GM19193 (cell line): Measurements from ENCODE around the gene MUC6.

Source experiments
- POLR2A ChIP-seq: IDR thresholded peaks from 4 replicates; pipeline ENCODE4 v1.6.1; 2011; ENCODE audit not compliant: insufficient read depth, insufficient read length; ENCODE audit errors: extremely low read depth

MUC6 gene

DNA sequence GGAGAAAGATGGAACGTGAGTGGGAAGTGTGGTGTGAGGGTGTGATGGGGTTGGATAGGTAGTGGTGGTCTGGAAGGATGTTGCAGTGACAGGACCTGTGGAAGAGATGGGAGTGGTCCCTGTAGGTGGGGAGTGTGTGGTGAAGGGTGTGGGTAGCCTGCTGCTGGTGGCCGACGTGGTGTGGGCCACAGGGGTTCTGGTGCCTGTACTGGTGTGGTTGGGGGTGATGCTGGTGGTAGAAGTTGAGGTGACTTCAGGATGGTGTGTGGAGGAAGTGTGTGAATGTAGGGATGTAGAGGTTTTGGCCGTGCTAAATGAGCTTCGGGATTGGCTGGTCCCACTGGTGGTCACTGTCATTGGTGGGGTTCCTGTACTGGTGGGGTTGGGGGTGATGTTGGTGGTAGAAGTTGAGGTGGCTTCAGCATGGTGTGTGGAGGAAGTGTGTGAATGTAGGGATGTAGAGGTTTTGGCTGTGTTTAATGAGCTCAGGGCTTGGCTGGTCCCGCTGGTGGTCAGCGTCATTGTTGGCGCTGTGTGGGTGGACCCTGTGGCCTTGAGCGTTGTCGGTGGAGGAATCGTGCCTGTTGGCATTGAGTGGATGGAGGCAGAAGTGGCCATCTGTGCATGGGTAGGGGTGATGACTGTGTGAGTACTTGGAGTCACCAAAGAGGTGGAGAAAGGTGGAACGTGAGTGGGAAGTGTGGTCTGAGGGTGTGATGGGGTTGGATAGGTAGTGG is 19.1 kb downstream of the MUC6 start:
- no peak for TF ChIP-seq POLR2A

- no peak for TF ChIP-seq POLR2A
Observed at GRCh38 chr11:1015826-1016545, 20.5 kb downstream of the MUC6 start.

DNA sequence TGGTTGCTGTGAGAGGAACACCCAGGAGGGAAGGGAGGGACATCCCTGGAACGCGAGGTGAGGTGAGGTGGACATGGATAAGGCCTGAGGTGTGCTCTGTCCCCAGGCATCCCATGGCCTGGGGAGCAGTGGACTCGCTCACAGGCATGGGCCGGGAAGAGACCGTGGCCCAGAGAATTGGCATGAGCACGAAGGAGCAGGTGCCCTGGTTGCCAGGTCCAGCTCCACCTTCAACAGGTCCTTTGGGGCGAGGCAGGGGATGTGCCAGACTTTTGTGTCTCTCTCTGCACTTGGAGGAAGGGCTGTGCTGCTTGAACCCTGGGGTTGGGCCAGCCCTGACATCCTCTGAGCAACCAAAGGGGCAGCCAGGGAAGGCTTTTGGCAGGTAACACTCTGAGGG is 21.5 kb downstream of the MUC6 start:
- TF ChIP-seq POLR2A: no peak

DNA sequence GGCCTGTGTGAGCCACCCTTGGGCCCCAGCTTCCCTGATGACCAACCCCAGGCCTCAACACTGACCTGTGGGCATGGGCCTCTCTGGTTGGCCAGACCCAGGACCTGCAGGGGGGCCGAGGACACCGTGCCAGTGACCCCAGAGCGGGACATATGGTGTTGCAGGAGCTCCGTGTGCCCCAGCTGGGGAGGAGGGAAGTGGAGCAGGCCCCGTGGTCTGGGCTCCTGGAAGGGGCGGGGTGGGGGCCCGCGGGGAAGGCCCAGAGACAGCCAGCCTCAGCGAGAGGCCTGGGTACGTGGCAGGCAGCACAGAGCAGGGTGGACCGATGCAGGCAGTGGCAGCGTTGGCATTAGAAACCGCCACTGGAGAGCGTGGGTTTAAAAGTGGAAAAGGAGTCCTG is 22.2 kb downstream of the MUC6 start:
- TF ChIP-seq POLR2A: no peak

DNA sequence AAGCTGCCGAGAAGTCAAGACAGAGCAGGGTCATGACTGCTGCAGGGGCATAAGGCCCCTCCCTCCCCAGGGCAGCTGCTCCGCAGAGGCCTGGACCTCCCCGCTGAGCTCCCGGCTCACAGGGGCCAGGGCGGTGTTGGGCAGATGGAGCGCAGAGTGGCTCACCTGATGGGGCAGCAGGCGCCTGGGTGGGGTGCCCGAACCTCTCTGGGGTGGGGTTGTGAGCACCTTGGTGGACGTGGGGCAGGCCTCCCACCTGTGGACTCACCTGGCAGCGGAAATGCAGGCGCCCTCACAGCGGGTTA is 22.9 kb downstream of the MUC6 start:
- no peak for TF ChIP-seq POLR2A

DNA sequence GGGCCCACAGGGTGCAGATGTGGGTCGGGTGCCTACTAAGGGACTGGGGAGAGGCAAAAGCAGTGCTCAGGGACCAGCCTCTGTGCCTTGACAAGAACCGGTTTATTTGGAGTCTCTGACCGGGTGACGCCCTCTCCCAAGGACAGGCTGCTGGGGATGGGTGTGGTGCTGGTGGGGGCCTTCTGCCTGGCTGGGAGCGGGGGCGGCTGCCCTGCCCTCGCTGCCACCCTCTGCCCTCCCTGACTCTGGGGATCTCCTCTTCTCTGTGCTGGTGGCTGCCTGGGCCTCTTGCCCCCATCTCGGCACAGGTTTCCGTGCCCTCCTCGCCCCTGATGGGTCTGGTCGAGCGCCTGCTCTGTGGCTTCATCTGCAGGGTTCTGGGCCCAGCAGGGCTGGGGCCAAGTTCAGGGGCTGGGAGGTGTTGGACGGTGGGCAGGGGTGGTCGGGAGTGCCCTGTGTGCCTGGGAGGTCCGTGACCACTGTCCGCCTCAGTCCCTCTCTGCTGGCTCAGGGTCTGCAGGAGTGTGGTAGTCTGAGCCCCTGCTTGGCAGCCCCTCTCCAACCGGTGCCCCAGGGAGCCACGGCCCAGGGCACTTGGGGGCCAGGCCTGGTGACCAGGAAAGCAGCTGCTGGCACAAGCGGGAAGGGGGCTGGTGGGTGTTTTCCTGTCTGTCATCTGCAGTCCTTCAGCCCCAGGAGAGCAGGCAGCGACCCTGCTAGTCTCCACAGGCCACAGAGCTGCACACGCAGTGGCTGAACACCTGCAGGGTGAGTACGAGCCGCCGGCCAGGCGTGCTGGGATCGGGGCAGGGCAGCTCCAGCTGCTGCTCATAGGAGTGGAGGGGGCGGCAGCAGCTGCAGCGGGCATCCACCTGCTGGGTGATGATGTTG is 23.5 kb downstream of the MUC6 start:
- TF ChIP-seq POLR2A: no peak

GRCh38 chr11:1012291-1012690 is 24.2 kb downstream of the MUC6 start:
- TF ChIP-seq POLR2A: no peak

GRCh38 chr11:1011320-1011698 is 25.2 kb downstream of the MUC6 start:
- no peak for TF ChIP-seq POLR2A

DNA sequence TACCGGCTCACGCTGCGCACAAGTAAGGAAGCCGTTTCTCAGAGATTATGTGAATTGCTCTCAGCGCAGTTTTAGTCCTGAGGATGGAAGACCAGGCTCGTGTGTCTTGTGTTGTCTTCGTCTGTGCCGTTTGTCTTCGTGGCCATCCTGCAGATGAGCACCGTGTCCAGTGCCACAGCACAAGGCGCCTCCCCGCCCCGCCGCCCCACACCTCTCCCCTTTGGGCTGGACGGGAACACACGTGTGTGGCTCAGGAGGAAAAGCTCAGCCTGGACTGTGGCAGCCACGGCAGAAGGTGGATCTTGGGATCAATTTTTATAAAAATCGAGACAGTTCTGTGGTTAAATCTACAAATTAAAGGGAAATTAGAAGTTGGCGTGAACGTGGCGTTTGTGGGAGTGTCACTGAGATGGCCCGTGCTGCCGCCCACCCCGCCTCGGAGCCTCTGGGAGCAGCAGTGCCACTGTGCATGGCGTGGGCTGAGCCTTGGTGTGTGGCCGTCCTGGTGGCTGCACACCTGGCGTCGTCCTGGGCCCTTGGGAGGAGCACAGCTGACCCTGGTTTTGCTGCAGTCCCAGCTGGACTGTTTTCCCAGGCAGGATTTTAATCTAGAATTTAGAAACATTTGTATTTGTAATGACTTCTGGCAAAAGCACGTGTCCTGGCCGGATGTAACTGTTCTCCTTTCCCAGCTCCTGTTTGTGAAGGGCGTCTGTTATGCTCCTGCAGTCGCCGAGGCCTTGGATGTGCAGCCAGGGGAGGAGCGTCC is 25.8 kb downstream of the MUC6 start:
- no peak for TF ChIP-seq POLR2A

DNA sequence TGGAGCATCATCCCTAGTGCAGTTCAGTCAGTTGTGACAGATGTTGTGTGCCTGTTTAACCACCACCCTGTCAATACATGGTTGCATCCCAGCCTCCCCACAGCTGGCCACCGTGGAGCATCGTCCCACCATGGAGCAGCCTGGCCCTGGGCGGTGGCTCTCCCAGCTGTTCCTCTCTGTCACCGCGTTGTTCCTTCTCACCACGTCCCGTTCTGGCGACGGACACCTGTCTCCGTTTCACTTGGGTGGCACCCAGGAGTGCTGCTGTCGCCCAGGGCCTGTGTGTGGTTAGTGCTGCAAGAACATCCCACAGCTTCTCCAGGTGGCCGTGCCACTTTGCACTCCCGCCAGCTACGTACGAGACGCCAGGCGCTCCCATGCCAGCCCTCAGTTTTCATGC is 26.5 kb downstream of the MUC6 start:
- TF ChIP-seq POLR2A: no peak

DNA sequence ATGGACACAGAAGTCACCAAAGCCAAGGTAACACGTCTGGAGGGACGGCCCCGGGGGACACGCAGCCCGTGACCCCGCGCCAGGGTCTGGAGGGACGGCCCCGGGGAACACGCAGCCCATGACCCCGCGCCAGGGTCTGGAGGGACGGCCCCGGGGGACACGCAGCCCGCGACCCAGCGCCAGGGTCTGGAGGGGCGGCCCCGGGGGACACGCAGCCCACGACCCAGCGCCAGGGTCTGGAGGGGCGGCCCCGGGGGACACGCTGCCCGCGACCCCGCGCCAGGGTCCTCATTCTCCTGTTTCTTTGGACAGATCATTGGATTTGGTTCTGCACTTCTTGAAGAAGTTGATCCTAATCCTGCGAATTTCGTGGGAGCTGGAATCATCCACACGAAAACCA is 27.1 kb downstream of the MUC6 start:
- no peak for TF ChIP-seq POLR2A

- no peak for TF ChIP-seq POLR2A
Observed at GRCh38 chr11:1008803-1009145, 27.7 kb downstream of the MUC6 start.

GRCh38 chr11:1008001-1008802 is 28.3 kb downstream of the MUC6 start:
- TF ChIP-seq POLR2A: no peak

DNA sequence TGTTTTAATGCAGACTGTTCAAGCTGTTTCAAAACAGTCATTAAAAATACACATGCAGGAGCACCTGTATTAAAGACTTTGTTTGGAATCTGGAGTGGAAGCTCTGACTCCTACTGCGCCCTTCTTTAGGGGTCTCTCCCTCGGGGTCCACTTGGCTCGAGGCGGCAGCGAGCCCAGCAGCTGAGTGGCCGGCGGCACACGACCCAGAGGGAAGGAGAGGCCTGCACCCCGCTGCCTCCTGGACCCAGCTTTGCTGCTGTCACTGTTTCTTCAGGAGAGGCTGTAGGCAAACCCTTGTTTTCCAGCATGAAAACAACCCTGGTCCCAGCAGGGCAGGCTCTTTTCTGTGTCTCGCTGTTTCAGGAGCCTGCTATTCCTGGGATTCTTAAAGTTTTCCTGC is 29.2 kb downstream of the MUC6 start:
- TF ChIP-seq POLR2A: no peak
